ENCODE results near the gene PID1. TPM values are rescaled to one million over a fixed set of nuclear protein-coding genes. Genes with fewer than 3 reads are reported as not detected.

The PID1 gene
- total RNA-seq, 1 experiment from 2014 or later: 0.15 TPM

DNA sequence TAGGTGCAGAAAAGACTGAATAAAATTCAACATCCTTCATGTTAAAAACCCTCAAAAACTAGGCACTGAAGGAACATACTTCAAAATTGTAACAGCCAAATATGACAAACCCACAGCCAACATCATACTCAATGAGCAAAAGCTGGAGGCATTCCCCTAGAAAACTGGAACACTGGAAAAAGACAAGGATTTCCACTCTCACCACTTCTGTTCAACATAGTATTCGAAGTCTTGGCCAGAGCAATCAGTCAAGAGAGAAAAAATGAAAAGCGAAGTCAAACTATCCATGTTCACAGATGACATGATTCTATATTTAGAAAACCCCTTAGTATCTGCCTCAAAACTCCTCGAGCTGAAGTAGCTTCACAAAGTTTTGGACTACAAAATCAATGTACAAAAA lies 282.3 kb downstream of the PID1 start:
- no peak overlapping the region for H3K27ac ChIP-seq (ENCODE audit: low read depth, low read length)
- H3K4me2 ChIP-seq (ENCODE audit: low read length): no peak overlapping the region
- BruUV-seq (replicated peaks): no TSS peak
- H3K79me2 ChIP-seq (ENCODE audit: insufficient read depth, low read length): no peaks in the 10 kb centered on the region
- no peaks in the 10 kb centered on the region for H3K36me3 ChIP-seq (ENCODE audit: control insufficient read depth in 1 of 2, insufficient read depth in 2 of 2, low read length in 2 of 2)
- TF ChIP-seq EZH2phosphoT487 (IDR thresholded peaks at IDR 0.05; ENCODE audit: borderline replicate concordance): no peak
- TF ChIP-seq EGR1 (IDR thresholded peaks at IDR 0.05; ENCODE audit: low read depth): no peak
- TF ChIP-seq, protein P1, sequence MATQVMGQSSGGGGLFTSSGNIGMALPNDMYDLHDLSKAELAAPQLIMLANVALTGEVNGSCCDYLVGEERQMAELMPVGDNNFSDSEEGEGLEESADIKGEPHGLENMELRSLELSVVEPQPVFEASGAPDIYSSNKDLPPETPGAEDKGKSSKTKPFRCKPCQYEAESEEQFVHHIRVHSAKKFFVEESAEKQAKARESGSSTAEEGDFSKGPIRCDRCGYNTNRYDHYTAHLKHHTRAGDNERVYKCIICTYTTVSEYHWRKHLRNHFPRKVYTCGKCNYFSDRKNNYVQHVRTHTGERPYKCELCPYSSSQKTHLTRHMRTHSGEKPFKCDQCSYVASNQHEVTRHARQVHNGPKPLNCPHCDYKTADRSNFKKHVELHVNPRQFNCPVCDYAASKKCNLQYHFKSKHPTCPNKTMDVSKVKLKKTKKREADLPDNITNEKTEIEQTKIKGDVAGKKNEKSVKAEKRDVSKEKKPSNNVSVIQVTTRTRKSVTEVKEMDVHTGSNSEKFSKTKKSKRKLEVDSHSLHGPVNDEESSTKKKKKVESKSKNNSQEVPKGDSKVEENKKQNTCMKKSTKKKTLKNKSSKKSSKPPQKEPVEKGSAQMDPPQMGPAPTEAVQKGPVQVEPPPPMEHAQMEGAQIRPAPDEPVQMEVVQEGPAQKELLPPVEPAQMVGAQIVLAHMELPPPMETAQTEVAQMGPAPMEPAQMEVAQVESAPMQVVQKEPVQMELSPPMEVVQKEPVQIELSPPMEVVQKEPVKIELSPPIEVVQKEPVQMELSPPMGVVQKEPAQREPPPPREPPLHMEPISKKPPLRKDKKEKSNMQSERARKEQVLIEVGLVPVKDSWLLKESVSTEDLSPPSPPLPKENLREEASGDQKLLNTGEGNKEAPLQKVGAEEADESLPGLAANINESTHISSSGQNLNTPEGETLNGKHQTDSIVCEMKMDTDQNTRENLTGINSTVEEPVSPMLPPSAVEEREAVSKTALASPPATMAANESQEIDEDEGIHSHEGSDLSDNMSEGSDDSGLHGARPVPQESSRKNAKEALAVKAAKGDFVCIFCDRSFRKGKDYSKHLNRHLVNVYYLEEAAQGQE (IDR thresholded peaks at IDR 0.05; ENCODE audit: low read depth): no peak
- TF ChIP-seq, protein P2, sequence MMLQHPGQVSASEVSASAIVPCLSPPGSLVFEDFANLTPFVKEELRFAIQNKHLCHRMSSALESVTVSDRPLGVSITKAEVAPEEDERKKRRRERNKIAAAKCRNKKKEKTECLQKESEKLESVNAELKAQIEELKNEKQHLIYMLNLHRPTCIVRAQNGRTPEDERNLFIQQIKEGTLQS (IDR thresholded peaks at IDR 0.05): no peak
- no peak for TF ChIP-seq SRF (IDR thresholded peaks at IDR 0.05; ENCODE audit: low read depth)
- no peak for TF ChIP-seq JUND (IDR thresholded peaks at IDR 0.05)
- TF ChIP-seq ELF1 (IDR thresholded peaks at IDR 0.05; ENCODE audit: borderline replicate concordance, low read depth): no peak
- TF ChIP-seq POLR2A (IDR thresholded peaks at IDR 0.05; ENCODE audit: borderline replicate concordance, extremely low read depth, insufficient read depth, insufficient read length): no peak
- H3K27me3 ChIP-seq (ENCODE audit: insufficient read depth, low read length): no peaks in the 10 kb centered on the region
- ChIA-PET CTCF (no interaction called here), POLR2A (no interaction called here), RAD21 (ENCODE audit: low non-redundant PET in 1 of 2, low total read pairs in 2 of 2, uncharacterized antibody in 2 of 2, unreplicated experiment in 2 of 2) (no interaction called here)
- H2AFZ ChIP-seq (ENCODE audit: low read depth, low read length, poor library complexity, severe bottlenecking): no peak overlapping the region
- no peaks in the 10 kb centered on the region for H3K4me1 ChIP-seq (ENCODE audit: control insufficient read depth in 1 of 2, insufficient read depth in 2 of 2, low read length in 2 of 2)
- H3K9me2 ChIP-seq (ENCODE audit: insufficient read depth): no peaks in the 10 kb centered on the region
- intact Hi-C loops (cut with micrococcal nuclease): no loop called here
- no peak overlapping the region for H3K4me3 ChIP-seq (replicated peaks in 1 of 2; ENCODE audit: low read depth in 1 of 2, low read length in 2 of 2)
- H3K9me3 ChIP-seq (ENCODE audit: control insufficient read depth in 1 of 2, insufficient read depth in 1 of 2, low read depth in 1 of 2, low read length in 2 of 2): peaks cover 3 to 5% of the 10 kb centered on the region in 2 experiments; a peak in 2 of 4 replicates
- no peak for DNase-seq (ENCODE audit: low read depth, low spot score)
- no peak overlapping the region for H3K9ac ChIP-seq (ENCODE audit: low read length)
- no peak for ATAC-seq
- H4K20me1 ChIP-seq (ENCODE audit: insufficient read depth): no peaks in the 10 kb centered on the region

Measured in HCT116 (cell line).